A549 (cell line): Measurements from ENCODE around the gene NAV3. TPM values are rescaled to one million over a fixed set of nuclear protein-coding genes. Genes with fewer than 3 reads are reported as not detected.

Experiments used
- ATAC-seq, 2 experiments: fragments of 200-7000 bp in 1 of 2; fragments of >200 bp in 1 of 2; cut with Nextera tagmentation in 1 of 2; cut with Tn5 transposase in 1 of 2; 3 replicates each; pipeline versions ENCODE4 v1.8.0 to v1.9.1; 2018 to 2020; ENCODE audit warnings: mild to moderate bottlenecking in 1 of 2, moderate library complexity in 1 of 2
- CTCF ChIA-PET: fragments of 300-600 bp; sonication (Branson Sonifier 250); formaldehyde crosslinking; extraction: SDS; loops from one replicate; lab custom pipeline; 2021; ENCODE audit warnings: antibody characterized with exemption, inconsistent platforms; lab: Yijun Ruan, JAX
- POLR2A ChIA-PET: fragments of 350-600 bp; formaldehyde crosslinking; extraction: SDS; loops from one replicate; lab custom pipeline; 2021; ENCODE audit warnings: antibody characterized with exemption, inconsistent platforms; lab: Yijun Ruan, JAX
- DNase-seq, 2 experiments: peaks; one replicate each; pipeline versions ENCODE4 v3.0.0 to v3.0.0-alpha.2; 2011 to 2016; ENCODE audit warnings: low read depth in 1 of 2, low spot score in 1 of 2
- FAIRE-seq: peaks from 2 replicates; lab custom pipeline; 2011; peaks lifted over from hg19 to GRCh38; lab: Jason Lieb, UNC
- H3K27ac ChIP-seq, 2 experiments: fragments of >200 bp; sonication (Bioruptor Twin); formaldehyde crosslinking; 3 replicates each; pipeline ENCODE4 v1.5.1; 2016 to 2017
- H3K4me1 ChIP-seq: fragments of >200 bp; sonication (Bioruptor Twin); formaldehyde crosslinking; 3 replicates; pipeline ENCODE4 v1.6.1; 2016
- H3K4me2 ChIP-seq: fragments of >200 bp; sonication (Bioruptor Twin); formaldehyde crosslinking; 3 replicates; pipeline ENCODE4 v1.6.1; 2016
- H3K4me3 ChIP-seq: fragments of >200 bp; sonication (Bioruptor Twin); formaldehyde crosslinking; 3 replicates; pipeline ENCODE4 v1.5.1; 2016
- H3K9me3 ChIP-seq: fragments of >200 bp; sonication (Bioruptor Twin); formaldehyde crosslinking; 3 replicates; pipeline ENCODE4 v1.6.1; 2016
- CHD2 ChIP-seq: fragments of 150-350 bp; IDR thresholded peaks from 2 replicates; pipeline ENCODE4 v1.6.1; 2014; ENCODE audit warnings: low read length; ENCODE audit not compliant: partially characterized antibody
- CTCF ChIP-seq: fragments of >200 bp; sonication (Bioruptor Twin); formaldehyde crosslinking; IDR thresholded peaks from 3 replicates; pipeline ENCODE4 v1.5.1; 2016
- EP300 ChIP-seq, 2 experiments: fragments of >200 bp; sonication (Bioruptor Twin); formaldehyde crosslinking; IDR thresholded peaks; 2 replicates in 1 of 2; 3 replicates in 1 of 2; pipeline ENCODE4 v1.6.1; 2016 to 2017
- FOSB ChIP-seq: fragments of 250-450 bp; sonication (Bioruptor Pico); IDR thresholded peaks from 2 replicates; pipeline ENCODE4 v1.5.0; 2020; ENCODE audit warnings: mild to moderate bottlenecking, moderate library complexity
- HDAC2 ChIP-seq: fragments of 200-600 bp; sonication (generic); IDR thresholded peaks from 2 replicates; pipeline ENCODE4 v1.6.1; 2016
- HMGXB4 ChIP-seq: fragments of 250-450 bp; sonication (Bioruptor Pico); IDR thresholded peaks from 2 replicates; pipeline ENCODE4 v1.5.0; 2021; ENCODE audit warnings: mild to moderate bottlenecking, moderate library complexity, borderline replicate concordance
- HOXB5 ChIP-seq: fragments of 250-450 bp; sonication (Bioruptor Pico); IDR thresholded peaks from 2 replicates; pipeline ENCODE4 v1.5.0; 2020; ENCODE audit warnings: mild to moderate bottlenecking, moderate library complexity
- JUNB ChIP-seq: fragments of >200 bp; sonication (Bioruptor Twin); formaldehyde crosslinking; IDR thresholded peaks from 2 replicates; pipeline ENCODE4 v1.6.1; 2016
- NR3C1 ChIP-seq: fragments of >200 bp; sonication (Bioruptor Twin); formaldehyde crosslinking; IDR thresholded peaks from 3 replicates; pipeline ENCODE4 v1.6.1; 2017
- PBX3 ChIP-seq: IDR thresholded peaks from 2 replicates; pipeline ENCODE4 v1.6.1; 2012
- POLR2A ChIP-seq: IDR thresholded peaks from 2 replicates; pipeline ENCODE4 v1.6.1; 2012; ENCODE audit warnings: mild to moderate bottlenecking, low read length
- POLR2AphosphoS2 ChIP-seq: conservative IDR thresholded peaks from 2 replicates; pipeline ENCODE4 v1.6.1; 2012; ENCODE audit warnings: low read length, improper control_type of control experiment, inconsistent platforms
- RARB ChIP-seq: fragments of 250-450 bp; sonication (Bioruptor Pico); IDR thresholded peaks from 2 replicates; pipeline ENCODE4 v1.8.0; 2021; ENCODE audit warnings: mild to moderate bottlenecking, moderate library complexity
- RCOR1 ChIP-seq: fragments of 150-350 bp; IDR thresholded peaks from 2 replicates; pipeline ENCODE4 v1.6.1; 2014; ENCODE audit warnings: antibody characterized with exemption, low read length, low read depth
- REST ChIP-seq: fragments of 200-600 bp; sonication (generic); IDR thresholded peaks from 2 replicates; pipeline ENCODE4 v1.6.1; 2016; ENCODE audit warnings: antibody characterized with exemption, mild to moderate bottlenecking, moderate library complexity
- RFX5 ChIP-seq: fragments of 450-650 bp; IDR thresholded peaks from 2 replicates; pipeline ENCODE4 v1.7.1; 2014; ENCODE audit warnings: antibody characterized with exemption, mild to moderate bottlenecking, moderate library complexity
- SREBF2 ChIP-seq: fragments of 450-650 bp; IDR thresholded peaks from 2 replicates; pipeline ENCODE4 v1.6.1; 2014; ENCODE audit warnings: mild to moderate bottlenecking, moderate library complexity
- TFCP2L1 ChIP-seq: fragments of 250-450 bp; sonication (Bioruptor Pico); IDR thresholded peaks from 2 replicates; pipeline ENCODE4 v1.5.0; 2021; ENCODE audit warnings: mild to moderate bottlenecking
- TP53 ChIP-seq: fragments of 250-450 bp; sonication (Bioruptor Pico); IDR thresholded peaks from 2 replicates; pipeline ENCODE4 v1.5.0; 2021; ENCODE audit warnings: mild to moderate bottlenecking, moderate library complexity
- USF2 ChIP-seq: fragments of 450-650 bp; IDR thresholded peaks from 2 replicates; pipeline ENCODE4 v1.6.1; 2014; ENCODE audit warnings: antibody characterized with exemption
- ZNF302 ChIP-seq: fragments of 250-450 bp; sonication (Bioruptor Pico); IDR thresholded peaks from 2 replicates; pipeline ENCODE4 v1.9.0; 2021; ENCODE audit warnings: inconsistent platforms, mild to moderate bottlenecking, moderate library complexity
- WGBS: methylation state at CpG from one replicate; pipeline ENCODE4 v1.1.6; 2017; ENCODE audit errors: missing lambda C conversion rate; 5-methylcytosine and 5-hydroxymethylcytosine counted together
- polyA plus RNA-seq, 4 experiments: library from polyadenylated mRNA; depleted of rRNA in 3 of 4; stranded (reverse); fragments of >200 nt; fragmentation: RNase III in 1 of 4; extraction: RNeasy Plus Mini Kit Qiagen cat#74134 plus additional on column Dnase treatment in 1 of 4; gene quantifications; 2 replicates in 3 of 4; 3 replicates in 1 of 4; pipeline ENCODE4 v1.2.3, GENCODE V29; 2011 to 2017

Gene NAV3
- polyA plus RNA-seq, 2 of the 4 experiments (the other 2 are of a cell fraction), result 8.6 to 9.7 TPM

- TF ChIP-seq FOSB (CRISPR knock-in tag) (no peak), HDAC2 (no peak), USF2 (no peak)
- TF ChIP-seq, all 56 proteins: peak for 0
Observed at GRCh38 chr12:78040111-78040510, 209.4 kb downstream of the NAV3 start (continued).

- DNase-seq (no peak), ATAC-seq (no peak), FAIRE-seq (no peak)
- ChIA-PET POLR2A (no interaction called here), CTCF (no interaction called here)
- WGBS, result 76% methylated on average over 12 of the region's 12 CpGs
- Histone ChIP-seq H3K9me3 (peaks cover 4% of the 10 kb centered on the region; the same call in 1 of the 3 replicates), H3K27ac (no peak overlapping the region), H3K4me1 (no peaks in the 10 kb centered on the region), H3K4me3 (no peak overlapping the region), H3K4me2 (no peak overlapping the region)
- TF ChIP-seq HOXB5 (CRISPR knock-in tag) (no peak), SREBF2 (no peak), TP53 (no peak), ZNF302 (no peak), REST (no peak), TFCP2L1 (CRISPR knock-in tag) (no peak), POLR2A (no peak), RARB (CRISPR knock-in tag) (no peak), EP300 (IDR thresholded peaks at IDR 0.05) (no peak), RFX5 (no peak), JUNB (no peak), PBX3 (no peak), CTCF (no peak), POLR2AphosphoS2 (no peak), NR3C1 (no peak), HMGXB4 (CRISPR knock-in tag) (no peak), RCOR1 (no peak), CHD2 (no peak)
Observed at GRCh38 chr12:78050790-78051189, 220.1 kb downstream of the NAV3 start.
